Astrocyte (in vitro differentiated cells and primary cell): ENCODE measurements around the gene ANKS6. TPM values are rescaled to one million over a fixed set of nuclear protein-coding genes. Genes with fewer than 3 reads are reported as not detected.

Experiments
- DNase-seq: peaks from one replicate; pipeline ENCODE4 v3.0.0-alpha.2; 2010; ENCODE audit warnings: low read depth
- FAIRE-seq: peaks from 2 replicates; lab custom pipeline; 2011; peaks lifted over from hg19 to GRCh38; lab: Jason Lieb, UNC
- H2AFZ ChIP-seq: 2 replicates; pipeline ENCODE4 v1.6.0; 2012; ENCODE audit warnings: low read depth, low read length, inconsistent platforms
- H3K27ac ChIP-seq: 2 replicates; pipeline ENCODE4 v1.5.1; 2011; ENCODE audit warnings: low read depth, low read length, inconsistent platforms
- H3K27me3 ChIP-seq: 2 replicates; pipeline ENCODE4 v1.6.0; 2011; ENCODE audit warnings: low read length, inconsistent platforms; ENCODE audit not compliant: insufficient read depth
- H3K36me3 ChIP-seq: 2 replicates; pipeline ENCODE4 v1.5.1; 2011; ENCODE audit warnings: low read length, inconsistent platforms; ENCODE audit not compliant: insufficient read depth
- H3K4me1 ChIP-seq: 2 replicates; pipeline ENCODE4 v1.5.1; 2011; ENCODE audit warnings: low read length, inconsistent platforms; ENCODE audit not compliant: insufficient read depth
- H3K4me2 ChIP-seq: 2 replicates; pipeline ENCODE4 v1.6.0; 2012; ENCODE audit warnings: low read length, inconsistent platforms
- H3K4me3 ChIP-seq: 2 replicates; pipeline ENCODE4 v1.5.1; 2011; ENCODE audit warnings: low read depth, mild to moderate bottlenecking, low read length, inconsistent platforms; ENCODE audit not compliant: insufficient read depth
- H3K79me2 ChIP-seq: 2 replicates; pipeline ENCODE4 v1.6.0; 2012; ENCODE audit warnings: mild to moderate bottlenecking, low read length, inconsistent platforms; ENCODE audit not compliant: insufficient read depth
- H3K9ac ChIP-seq: 2 replicates; pipeline ENCODE4 v1.6.0; 2012; ENCODE audit warnings: mild to moderate bottlenecking, low read length, inconsistent platforms
- H3K9me3 ChIP-seq: 2 replicates; pipeline ENCODE4 v1.5.1; 2012; ENCODE audit warnings: low read depth, mild to moderate bottlenecking, low read length, inconsistent platforms; ENCODE audit not compliant: insufficient read depth
- H4K20me1 ChIP-seq: 2 replicates; pipeline ENCODE4 v1.6.0; 2012; ENCODE audit warnings: low read length, inconsistent platforms; ENCODE audit not compliant: insufficient read depth
- H3K27ac Mint-ChIP-seq: one replicate; pipeline ENCODE4 v1.8.0; 2021; ENCODE audit warnings: mild to moderate bottlenecking, mixed read lengths; ENCODE audit not compliant: unreplicated experiment
- H3K27me3 Mint-ChIP-seq: one replicate; pipeline ENCODE4 v1.8.0; 2021; ENCODE audit warnings: low read depth, mixed read lengths; ENCODE audit not compliant: unreplicated experiment
- H3K36me3 Mint-ChIP-seq: one replicate; pipeline ENCODE4 v1.8.0; 2021; ENCODE audit warnings: low read depth, mixed read lengths; ENCODE audit not compliant: unreplicated experiment
- H3K4me1 Mint-ChIP-seq: one replicate; pipeline ENCODE4 v1.8.0; 2021; ENCODE audit warnings: low read depth, mixed read lengths; ENCODE audit not compliant: unreplicated experiment
- H3K4me3 Mint-ChIP-seq: one replicate; pipeline ENCODE4 v1.8.0; 2021; ENCODE audit warnings: mild to moderate bottlenecking, moderate library complexity, mixed read lengths; ENCODE audit not compliant: unreplicated experiment
- H3K9me3 Mint-ChIP-seq: one replicate; pipeline ENCODE4 v1.8.0; 2021; ENCODE audit warnings: mild to moderate bottlenecking, mixed read lengths; ENCODE audit not compliant: unreplicated experiment
- CTCF ChIP-seq: IDR thresholded peaks from 2 replicates; pipeline ENCODE4 v1.5.1; 2011; ENCODE audit warnings: low read depth, mild to moderate bottlenecking, inconsistent platforms, low read length, moderate library complexity; ENCODE audit not compliant: insufficient read depth
- EZH2 ChIP-seq: IDR thresholded peaks from 2 replicates; pipeline ENCODE4 v1.6.1; 2012; ENCODE audit warnings: mild to moderate bottlenecking, low read length, inconsistent platforms; ENCODE audit not compliant: insufficient read depth
- total RNA-seq: library from RNA; stranded (reverse); gene quantifications from 2 replicates; pipeline ENCODE4 v1.2.1, GENCODE V29; 2021

The ANKS6 gene
- total RNA-seq, 1 donor from 2014 or later, result 16.7 TPM

- peak overlapping the region; percentile 15 for H3K27ac Mint-ChIP-seq
- FAIRE-seq, result no peak
These were observed 388 bp downstream of the ANKS6 start for GRCh38 chr9:98795970-98796363.

GRCh38 chr9:98795295-98795955 is 930 bp downstream of the ANKS6 start:
- peak overlapping the region; percentile 94 for H3K4me2 ChIP-seq
- no peak overlapping the region for H3K27ac ChIP-seq
- H3K9me3 ChIP-seq, result peaks cover 4% of the 10 kb centered on the region
- no peaks in the 10 kb centered on the region for H3K36me3 ChIP-seq
- H3K9me3 Mint-ChIP-seq, result peaks cover 9% of the 10 kb centered on the region
- peak overlapping the region; percentile 59 for H3K4me3 ChIP-seq
- peaks cover 7% of the 10 kb centered on the region for H3K36me3 Mint-ChIP-seq
- peak overlapping the region; percentile 15 for H3K27ac Mint-ChIP-seq
- H3K9ac ChIP-seq, result peak overlapping the region; percentile 59
- H3K27me3 Mint-ChIP-seq, result peaks cover 3% of the 10 kb centered on the region
- peaks cover 15% of the 10 kb centered on the region for H3K79me2 ChIP-seq
- FAIRE-seq (no peak), DNase-seq (no peak)
- H3K27me3 ChIP-seq, result no peaks in the 10 kb centered on the region
- H4K20me1 ChIP-seq, result peaks cover 31% of the 10 kb centered on the region
- peaks cover 10% of the 10 kb centered on the region for H3K4me1 ChIP-seq
- TF ChIP-seq EZH2 (no peak), CTCF (no peak)
- H3K4me1 Mint-ChIP-seq, result peaks cover 22% of the 10 kb centered on the region
- H2AFZ ChIP-seq, result peak overlapping the region; percentile 56
- H3K4me3 Mint-ChIP-seq, result peak overlapping the region; percentile 86

More at GRCh38 chr9:98795970-98796363, 388 bp downstream of the ANKS6 start:
- Mint-ChIP-seq H3K36me3 (peaks cover 5% of the 10 kb centered on the region), H3K27me3 (peaks cover 3% of the 10 kb centered on the region), H3K4me3 (peak overlapping the region; percentile 86), H3K9me3 (peaks cover 9% of the 10 kb centered on the region), H3K4me1 (peaks cover 20% of the 10 kb centered on the region)
- H4K20me1 ChIP-seq, result peaks cover 26% of the 10 kb centered on the region
- peaks cover 15% of the 10 kb centered on the region for H3K79me2 ChIP-seq
- H3K9me3 ChIP-seq, result peaks cover 4% of the 10 kb centered on the region
- peak overlapping the region; percentile 59 for H3K9ac ChIP-seq
- peak overlapping the region; percentile 59 for H3K4me3 ChIP-seq
- no peak for DNase-seq
- H2AFZ ChIP-seq, result peak overlapping the region; percentile 56
- H3K4me1 ChIP-seq, result peaks cover 5% of the 10 kb centered on the region
- H3K27me3 ChIP-seq, result no peaks in the 10 kb centered on the region
- no peak overlapping the region for H3K27ac ChIP-seq
- TF ChIP-seq CTCF (no peak), EZH2 (no peak)
- H3K4me2 ChIP-seq, result peak overlapping the region; percentile 94
- no peaks in the 10 kb centered on the region for H3K36me3 ChIP-seq

- H3K36me3 ChIP-seq, result no peaks in the 10 kb centered on the region
- peaks cover 22% of the 10 kb centered on the region for H3K4me1 Mint-ChIP-seq
- no peak overlapping the region for H3K9ac ChIP-seq
- peaks cover 9% of the 10 kb centered on the region for H3K9me3 Mint-ChIP-seq
- peaks cover 7% of the 10 kb centered on the region for H3K36me3 Mint-ChIP-seq
- H3K9me3 ChIP-seq, result peaks cover 4% of the 10 kb centered on the region
- H3K4me1 ChIP-seq, result peaks cover 10% of the 10 kb centered on the region
- H4K20me1 ChIP-seq, result peaks cover 37% of the 10 kb centered on the region
- peak overlapping the region; percentile 86 for H3K4me3 Mint-ChIP-seq
- TF ChIP-seq CTCF, result no peak
- peaks cover 3% of the 10 kb centered on the region for H3K27me3 Mint-ChIP-seq
- H3K27ac ChIP-seq, result no peak overlapping the region
- no peaks in the 10 kb centered on the region for H3K27me3 ChIP-seq
- FAIRE-seq (no peak), DNase-seq (no peak)
- H3K27ac Mint-ChIP-seq, result no peak overlapping the region
- no peak overlapping the region for H2AFZ ChIP-seq
- H3K4me3 ChIP-seq, result no peak overlapping the region
- no peak overlapping the region for H3K4me2 ChIP-seq
- H3K79me2 ChIP-seq, result peaks cover 17% of the 10 kb centered on the region
These were observed 1.6 kb downstream of the ANKS6 start for GRCh38 chr9:98794802-98795201.
